GM06990 (cell line): ENCODE measurements around the gene LARP4B.
A peak's percentile ranks its signal among the peaks of the same experiment; 100 is the strongest.

ENCODE experiments used
- DNase-seq: peaks from one replicate; pipeline ENCODE4 v3.0.0-alpha.2; 2011; ENCODE audit not compliant: insufficient read length; ENCODE audit errors: extremely low read depth
- H3K27me3 ChIP-seq: replicated peaks from 2 replicates; pipeline ENCODE4 v1.6.0; 2011; ENCODE audit warnings: low read length; ENCODE audit not compliant: control insufficient read depth, insufficient read depth
- H3K36me3 ChIP-seq: 2 replicates; pipeline ENCODE4 v1.5.1; 2011; ENCODE audit warnings: low read length; ENCODE audit not compliant: control insufficient read depth, insufficient read depth
- H3K4me3 ChIP-seq: replicated peaks from 2 replicates; pipeline ENCODE4 v1.5.1; 2011; ENCODE audit warnings: low read depth, mild to moderate bottlenecking, control low read depth, low read length
- CTCF ChIP-seq: IDR thresholded peaks from 2 replicates; pipeline ENCODE4 v1.5.1; 2011; ENCODE audit warnings: low read length, control low read depth, mild to moderate bottlenecking, inconsistent platforms; ENCODE audit not compliant: insufficient read depth, poor library complexity, severe bottlenecking

The LARP4B gene

DNA sequence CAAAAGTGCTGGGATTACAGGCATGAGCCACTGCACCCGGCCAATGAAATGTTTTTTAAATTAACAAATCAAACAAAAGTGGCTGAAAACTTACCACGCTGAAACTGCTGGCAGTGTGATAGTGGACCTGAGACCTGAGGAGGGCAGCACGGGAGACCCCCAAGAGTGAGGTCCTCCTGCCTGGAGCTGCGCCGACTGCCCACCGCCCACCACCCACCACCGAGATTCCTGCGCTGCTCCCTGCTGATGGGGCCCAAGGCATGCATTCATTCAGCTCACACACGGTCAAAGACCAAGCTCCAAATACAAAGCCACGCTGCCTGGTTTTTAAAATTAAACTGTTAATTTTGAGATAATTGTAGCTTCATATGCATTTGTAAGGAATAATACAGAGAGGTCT lies 16.4 kb upstream of the LARP4B start:
- no peaks in the 10 kb centered on the region for H3K27me3 ChIP-seq
- TF ChIP-seq CTCF = no peak

DNA sequence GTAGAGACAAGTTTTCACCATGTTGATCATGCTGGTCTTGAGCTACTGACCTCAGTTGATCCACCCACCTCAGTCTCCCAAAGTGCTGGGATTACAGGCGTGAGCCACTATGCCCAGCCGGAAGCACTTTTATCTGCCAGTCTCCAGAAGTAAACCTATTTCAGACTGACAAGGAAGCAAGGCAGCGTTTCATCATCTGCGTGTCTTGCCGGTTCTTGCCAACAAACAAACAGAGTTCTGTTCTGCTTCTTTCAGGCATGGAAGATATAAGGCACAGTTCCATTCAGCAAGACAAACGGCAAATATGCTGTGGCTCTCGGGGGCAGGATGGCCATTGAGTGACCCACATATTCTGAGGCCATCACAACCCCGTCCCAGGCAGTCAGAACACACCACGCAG lies 15.5 kb upstream of the LARP4B start:
- Histone ChIP-seq H3K27me3 (no peaks in the 10 kb centered on the region), H3K36me3 (no peaks in the 10 kb centered on the region), H3K4me3 (no peak overlapping the region)
- no peak for TF ChIP-seq CTCF
- DNase-seq = no peak

More for the DNA sequence above, 16.4 kb upstream of the LARP4B start:
- no peak for DNase-seq
- Histone ChIP-seq H3K36me3 (no peaks in the 10 kb centered on the region), H3K4me3 (no peak overlapping the region)

GRCh38 chr10:945778-946177 lies 14.3 kb upstream of the LARP4B start:
- Histone ChIP-seq H3K27me3 (no peaks in the 10 kb centered on the region), H3K36me3 (no peaks in the 10 kb centered on the region), H3K4me3 (no peak overlapping the region)
- TF ChIP-seq CTCF = no peak
- DNase-seq = no peak

DNA sequence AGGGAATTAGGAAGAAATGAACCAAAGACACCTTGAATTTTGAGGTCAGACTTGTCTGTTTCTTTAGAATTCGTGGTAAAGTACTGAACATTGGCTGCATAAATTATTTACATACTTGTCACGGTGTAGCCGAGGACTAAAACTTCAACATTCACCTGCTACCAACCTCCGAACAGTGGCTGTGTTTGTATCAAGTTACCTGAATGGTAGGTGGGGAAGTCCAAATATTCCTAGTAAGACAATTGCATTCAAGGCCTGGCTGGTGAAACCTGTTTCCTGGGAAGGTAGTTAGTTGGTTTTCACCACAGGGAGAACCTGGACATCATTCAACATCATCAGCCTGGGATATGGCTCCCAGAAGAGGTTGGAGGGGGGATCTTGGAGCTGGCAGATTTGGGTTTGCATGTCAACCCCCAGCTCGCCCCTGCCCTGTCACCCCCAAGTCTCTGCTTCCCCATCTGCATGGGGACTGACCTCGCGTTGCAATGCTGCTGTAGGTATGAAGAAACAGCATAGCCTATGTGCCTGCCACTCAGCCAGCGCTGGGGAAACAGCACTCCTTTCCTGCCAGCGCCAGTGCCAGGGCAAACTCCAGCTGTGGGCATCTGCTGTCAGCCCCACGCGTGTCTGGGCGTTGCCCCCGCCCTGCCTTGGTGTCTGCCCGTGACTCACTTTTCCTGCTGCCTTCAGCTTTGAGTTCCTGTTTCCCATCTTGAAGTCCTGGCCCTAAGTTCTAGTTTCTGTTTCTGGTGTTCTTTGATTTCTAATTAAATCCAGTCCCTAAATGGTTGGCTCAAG lies 12.7 kb upstream of the LARP4B start:
- Histone ChIP-seq H3K27me3 (no peaks in the 10 kb centered on the region), H3K4me3 (peak overlapping the region; percentile 12; the same call in 1 of the 2 replicates), H3K36me3 (no peaks in the 10 kb centered on the region)
- TF ChIP-seq CTCF = no peak
- DNase-seq = peak; percentile 66

DNA sequence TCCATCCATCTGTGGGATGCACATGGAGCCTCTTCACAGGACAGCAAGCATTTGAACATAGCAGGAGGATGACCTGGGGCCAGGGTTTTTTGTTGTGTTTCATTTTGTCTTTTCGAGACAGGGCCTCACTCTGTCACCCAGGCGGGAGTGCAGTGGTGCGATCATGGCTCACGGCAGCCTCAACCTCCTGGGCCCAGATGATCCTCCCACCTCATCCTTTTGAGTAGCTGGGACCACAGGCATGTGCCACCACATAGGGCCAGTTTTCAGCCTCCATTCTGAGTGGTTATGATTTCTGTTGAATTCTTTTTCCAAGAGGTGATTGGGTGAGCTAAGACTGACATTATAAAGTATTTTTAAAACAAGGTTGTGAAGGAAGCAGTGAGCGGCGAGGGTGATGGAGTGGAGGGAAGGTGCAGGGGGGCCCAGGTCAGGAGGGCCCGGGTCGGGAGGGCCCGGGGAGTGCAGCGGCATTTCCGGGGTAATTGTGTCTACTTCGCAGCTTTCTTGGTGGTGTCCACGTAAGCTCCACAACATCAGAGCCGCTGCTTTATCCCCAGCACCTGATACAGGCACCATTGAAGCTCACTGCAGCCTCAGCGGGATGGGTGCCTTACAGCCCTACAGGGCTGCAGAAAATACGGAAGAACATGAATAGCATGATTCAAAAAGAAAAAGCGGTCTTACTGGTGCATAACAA lies 12.0 kb upstream of the LARP4B start:
- H3K36me3 ChIP-seq = no peaks in the 10 kb centered on the region
- H3K4me3 ChIP-seq = no peak overlapping the region
- no peak for TF ChIP-seq CTCF
- peak; percentile 63 for DNase-seq
- no peaks in the 10 kb centered on the region for H3K27me3 ChIP-seq
